SK-N-SH (cell line): ENCODE data around the gene SECISBP2L. TPM values are rescaled to one million over a fixed set of nuclear protein-coding genes. Genes with fewer than 3 reads are reported as not detected.

Experiments used
- CTCF ChIA-PET: fragments of 300-600, 350-600 bp; formaldehyde crosslinking; extraction: SDS; loops from one replicate; lab custom pipeline; 2021; lab: Yijun Ruan, JAX
- POLR2A ChIA-PET: fragments of 350-600 bp; sonication (Branson Sonifier 250); formaldehyde crosslinking; extraction: SDS; loops from one replicate; lab custom pipeline; 2020; ENCODE audit warnings: antibody characterized with exemption, inconsistent platforms; lab: Yijun Ruan, JAX
- DNase-seq: peaks from one replicate; pipeline ENCODE4 v3.0.0; 2012
- H2AFZ ChIP-seq: fragments of 200-600 bp; sonication (generic); 2 replicates; pipeline ENCODE4 v1.8.1; 2016; ENCODE audit warnings: antibody characterized with exemption, mild to moderate bottlenecking, low read depth
- H3F3A ChIP-seq: fragments of 200-600 bp; sonication (generic); replicated peaks from 2 replicates; pipeline ENCODE3; 2016; ENCODE audit warnings: antibody characterized with exemption, mild to moderate bottlenecking; ENCODE audit not compliant: insufficient read depth
- H3K27ac ChIP-seq, 2 experiments: fragments of 200-500 bp in 1 of 2; fragments of 200-600 bp in 1 of 2; sonication (Bioruptor generic) in 1 of 2; sonication (generic), shearing (Covaris generic) in 1 of 2; 2 replicates each; pipeline versions ENCODE4 v1.5.1 to v1.6.1; 2014 to 2016; ENCODE audit warnings: low read depth in 2 of 2, inconsistent platforms in 1 of 2, low read length in 1 of 2, mild to moderate bottlenecking in 1 of 2, mixed read lengths in 1 of 2
- H3K27me3 ChIP-seq: fragments of 200-600 bp; sonication (generic), shearing (Covaris generic); 2 replicates; pipeline ENCODE4 v1.6.1; 2016; ENCODE audit warnings: mixed run types; ENCODE audit not compliant: insufficient read depth
- H3K36me3 ChIP-seq, 2 experiments: fragments of 200-500 bp in 1 of 2; fragments of 200-600 bp in 1 of 2; sonication (Bioruptor generic) in 1 of 2; sonication (generic) in 1 of 2; replicated peaks in 1 of 2; 2 replicates each; pipeline versions ENCODE3 to v1.5.1; 2014 to 2016; ENCODE audit warnings: low read length in 1 of 2, mild to moderate bottlenecking in 1 of 2; ENCODE audit not compliant: insufficient read depth in 2 of 2, control insufficient read depth in 1 of 2
- H3K4me1 ChIP-seq, 2 experiments: fragments of 200-500 bp in 1 of 2; fragments of 200-600 bp in 1 of 2; sonication (Bioruptor generic) in 1 of 2; sonication (generic), shearing (Covaris generic) in 1 of 2; 2 replicates each; pipeline versions ENCODE4 v1.5.1 to v1.6.1; 2014 to 2016; ENCODE audit warnings: low read depth in 1 of 2, low read length in 1 of 2, mixed run types in 1 of 2; ENCODE audit not compliant: insufficient read depth in 2 of 2, control insufficient read depth in 1 of 2
- H3K4me2 ChIP-seq: fragments of 200-600 bp; sonication (generic), shearing (Covaris generic); 2 replicates; pipeline ENCODE4 v1.6.1; 2017; ENCODE audit warnings: mixed run types
- H3K4me3 ChIP-seq, 2 experiments: fragments of 200-500 bp in 1 of 2; fragments of 200-600 bp in 1 of 2; sonication (Bioruptor generic) in 1 of 2; sonication (generic), shearing (Covaris generic) in 1 of 2; 2 replicates each; pipeline versions ENCODE4 v1.5.1 to v1.8.1; 2014 to 2016; ENCODE audit warnings: low read depth in 2 of 2, inconsistent platforms in 1 of 2, low read length in 1 of 2, mild to moderate bottlenecking in 1 of 2, mixed read lengths in 1 of 2, moderate library complexity in 1 of 2
- H3K79me2 ChIP-seq: fragments of 200-600 bp; sonication (generic); 2 replicates; pipeline ENCODE4 v1.8.1; 2017; ENCODE audit warnings: mild to moderate bottlenecking; ENCODE audit not compliant: insufficient read depth
- H3K9ac ChIP-seq: fragments of 200-600 bp; sonication (generic); 2 replicates; pipeline ENCODE4 v1.6.1; 2017; ENCODE audit warnings: mixed run types
- H3K9me2 ChIP-seq: fragments of 200-600 bp; sonication (generic); 2 replicates; pipeline ENCODE4 v1.6.1; 2017; ENCODE audit warnings: mixed run types
- H3K9me3 ChIP-seq: fragments of 200-600 bp; sonication (generic); 2 replicates; pipeline ENCODE4 v1.6.1; 2017; ENCODE audit warnings: mixed run types, mild to moderate bottlenecking, moderate library complexity
- H4K20me1 ChIP-seq: fragments of 200-600 bp; sonication (generic); 2 replicates; pipeline ENCODE4 v1.6.1; 2017; ENCODE audit warnings: mild to moderate bottlenecking, mixed run types; ENCODE audit not compliant: insufficient read depth
- CTCF ChIP-seq: fragments of 200-600 bp; sonication (generic); IDR thresholded peaks from 2 replicates; pipeline ENCODE4 v1.6.1; 2017; ENCODE audit warnings: antibody characterized with exemption, mild to moderate bottlenecking, moderate library complexity
- EP300 ChIP-seq, 2 experiments: IDR thresholded peaks; 2 replicates each; pipeline versions ENCODE4 v1.4.0 to v1.6.1; 2012; ENCODE audit warnings: borderline replicate concordance in 1 of 2, low read depth in 1 of 2, low read length in 1 of 2
- MAX ChIP-seq: IDR thresholded peaks from 2 replicates; pipeline ENCODE4 v1.4.0; 2012; ENCODE audit warnings: low read depth
- NRF1 ChIP-seq: IDR thresholded peaks from 2 replicates; pipeline ENCODE4 v1.6.1; 2012; ENCODE audit warnings: low read depth, mild to moderate bottlenecking, low read length
- USF1 ChIP-seq: IDR thresholded peaks from 2 replicates; pipeline ENCODE4 v1.4.0; 2012; ENCODE audit warnings: low read depth, borderline replicate concordance
- USF2 ChIP-seq: fragments of 150-350 bp; IDR thresholded peaks from 2 replicates; pipeline ENCODE4 v1.6.1; 2017; ENCODE audit warnings: antibody characterized with exemption, low read length, low read depth, borderline replicate concordance
- YY1 ChIP-seq: IDR thresholded peaks from 2 replicates; pipeline ENCODE4 v1.4.0; 2012; ENCODE audit warnings: low read depth, mild to moderate bottlenecking
- ZBTB33 ChIP-seq: IDR thresholded peaks from 2 replicates; pipeline ENCODE4 v1.4.0; 2012; ENCODE audit warnings: low read depth, borderline replicate concordance
- WGBS: methylation state at CpG from one replicate; pipeline ENCODE4 v1.1.6; 2017; ENCODE audit warnings: low lambda C conversion rate; 5-methylcytosine and 5-hydroxymethylcytosine counted together
- polyA plus RNA-seq, 3 experiments: library from polyadenylated mRNA; depleted of rRNA; stranded (reverse); fragments of >200 nt; gene quantifications; 2 replicates each; pipeline ENCODE4 v1.2.3, GENCODE V29; 2012

Gene SECISBP2L
- polyA plus RNA-seq, 1 of the 3 experiments (the other 2 are of a cell fraction): 6.0 TPM

GRCh38 chr15:49063402-49064280 is 17.4 kb upstream of the SECISBP2L start (continued):
- no peak for TF ChIP-seq USF1
- TF ChIP-seq USF2: no peak
- no peak for TF ChIP-seq MAX
- no peak for TF ChIP-seq CTCF

GRCh38 chr15:49062900-49063299 is 16.7 kb upstream of the SECISBP2L start:
- no peak for DNase-seq
- no peak overlapping the region for H3K4me2 ChIP-seq
- H3K4me3 ChIP-seq: no peak overlapping the region
- H3K79me2 ChIP-seq: no peaks in the 10 kb centered on the region
- peaks cover 10 to 20% of the 10 kb centered on the region in 2 experiments for H3K4me1 ChIP-seq
- peaks cover 24% of the 10 kb centered on the region for H3F3A ChIP-seq
- TF ChIP-seq NRF1: no peak
- TF ChIP-seq EP300 (IDR thresholded peaks at IDR 0.05; ENCODE audit: borderline replicate concordance in 1 of 2, low read depth in 1 of 2, low read length in 1 of 2): no peak
- no peak for TF ChIP-seq ZBTB33
- TF ChIP-seq YY1: no peak
- H4K20me1 ChIP-seq: no peaks in the 10 kb centered on the region
- ChIA-PET CTCF (interaction anchor here (1.4 kb wide), 1 partner anchor 83 kb away, joined by 6 read pairs; no protein-coding TSS in a partner anchor), POLR2A (no interaction called here)
- H3K27ac ChIP-seq: no peak overlapping the region
- 95% methylated on average over 13 of the region's 13 CpGs for WGBS
- H3K9ac ChIP-seq: no peak overlapping the region
- H3K27me3 ChIP-seq: no peaks in the 10 kb centered on the region
- no peaks in the 10 kb centered on the region for H3K36me3 ChIP-seq
- no peak overlapping the region for H2AFZ ChIP-seq
- H3K9me2 ChIP-seq: no peaks in the 10 kb centered on the region
- no peaks in the 10 kb centered on the region for H3K9me3 ChIP-seq
